Activated T-helper 1 cell treated with anti-CD3 and anti-CD28 coated beads, Interleukin-12 subunit alpha, Interleukin-12 subunit beta, Interleukin-2, Interleukin-4 antibody, amounts not matched to agents 30 ng/mL and 10 ng/mL and 1 ng/mL, durations not matched to agents 14 hours and 24 hours and 36 hours (primary cell): ENCODE data around the gene CREBZF. TPM values are rescaled to one million over a fixed set of nuclear protein-coding genes. Genes with fewer than 3 reads are reported as not detected.
"Not testable (repeated sequence)": the region's sequence is repeated elsewhere in the genome, so short reads cannot be mapped to it uniquely, and the experiment has no call there.

Experiments
- DNase-seq: peaks from one replicate; pipeline ENCODE4 v3.0.0; 2021; ENCODE audit warnings: low spot score
- H3K27ac Mint-ChIP-seq: one replicate; pipeline ENCODE4 v1.8.0; 2021; ENCODE audit warnings: mild to moderate bottlenecking, mixed read lengths
- H3K27me3 Mint-ChIP-seq: one replicate; pipeline ENCODE4 v1.8.0; 2022; ENCODE audit warnings: mild to moderate bottlenecking, moderate library complexity, mixed read lengths; ENCODE audit not compliant: insufficient read depth
- H3K36me3 Mint-ChIP-seq: one replicate; pipeline ENCODE4 v1.8.0; 2021; ENCODE audit warnings: low read depth, mixed read lengths
- H3K4me1 Mint-ChIP-seq: one replicate; pipeline ENCODE4 v1.8.0; 2021; ENCODE audit warnings: low read depth, mixed read lengths
- H3K4me3 Mint-ChIP-seq: one replicate; pipeline ENCODE4 v1.8.0; 2021; ENCODE audit warnings: mild to moderate bottlenecking, moderate library complexity, mixed read lengths
- H3K9me3 Mint-ChIP-seq: one replicate; pipeline ENCODE4 v1.8.0; 2021; ENCODE audit warnings: mixed read lengths
- intact Hi-C: fragments of 100-400 bp; cut with micrococcal nuclease; formaldehyde crosslinking; loops from one replicate; pipeline ENCODE4 v1.15.1; 2024
- total RNA-seq: library from RNA; stranded (reverse); gene quantifications from 2 replicates; pipeline ENCODE4 v1.2.3, GENCODE V29; 2022

Gene CREBZF
- total RNA-seq, 1 donor from 2014 or later = 52.0 TPM

- intact Hi-C loops = no loop called here
- Mint-ChIP-seq H3K4me3 (no peak overlapping the region), H3K9me3 (no peaks in the 10 kb centered on the region), H3K4me1 (peaks cover 9% of the 10 kb centered on the region), H3K36me3 (peaks cover 27% of the 10 kb centered on the region), H3K27me3 (no peaks in the 10 kb centered on the region), H3K27ac (no peak overlapping the region)
- no peak for DNase-seq
Observed at GRCh38 chr11:85634747-85635146, 30.2 kb downstream of the CREBZF start.

- Mint-ChIP-seq H3K27me3 (peaks cover 5% of the 10 kb centered on the region), H3K27ac (peak overlapping the region; percentile 94), H3K4me3 (peak overlapping the region; percentile 97), H3K9me3 (no peaks in the 10 kb centered on the region), H3K36me3 (peaks cover 13% of the 10 kb centered on the region), H3K4me1 (peaks cover 50% of the 10 kb centered on the region)
- intact Hi-C loops = loop anchor here (1.0 to 10.0 kb wide), 12 partner anchors 18 to 1406 kb away; partner anchors contain the start of genes EED, PICALM, SYTL2 and TMEM126A
- DNase-seq = peak; percentile 6
Observed at GRCh38 chr11:85628771-85629341, 36.1 kb downstream of the CREBZF start.

- intact Hi-C loops = loop anchor here (1.0 to 10.0 kb wide), 11 partner anchors 19 to 1407 kb away; partner anchors contain the start of genes EED, PICALM, SYTL2 and TMEM126A
- Mint-ChIP-seq H3K4me1 (peaks cover 52% of the 10 kb centered on the region), H3K36me3 (peaks cover 10% of the 10 kb centered on the region), H3K27me3 (peaks cover 6% of the 10 kb centered on the region), H3K4me3 (peak within 1 kb of the TSS; percentile 97), H3K9me3 (no peaks in the 10 kb centered on the region), H3K27ac (peak within 1 kb of the TSS; percentile 94)
- DNase-seq = peak; percentile 96
Observed at GRCh38 chr11:85627998-85628770, 36.7 kb downstream of the CREBZF start, which contains the start of gene TMEM126B. TMEM126B (plus strand) TSS chr11:85628593; CDS start chr11:85628608, 15 bp downstream.

- Mint-ChIP-seq H3K36me3 (peaks cover 7% of the 10 kb centered on the region), H3K9me3 (no peaks in the 10 kb centered on the region), H3K4me1 (peaks cover 52% of the 10 kb centered on the region), H3K27me3 (peaks cover 6% of the 10 kb centered on the region), H3K27ac (peak within 1 kb of the TSS; percentile 94), H3K4me3 (peak within 1 kb of the TSS; percentile 97)
- intact Hi-C loops = loop anchor here (5.0 to 10.0 kb wide), 2 partner anchors 965 to 1407 kb away; partner anchors contain the start of gene TMEM135
- peak; percentile 6 for DNase-seq
Observed at GRCh38 chr11:85627332-85627997, 37.5 kb downstream of the CREBZF start, which contains the start of gene DLG2. DLG2 (minus strand) TSS chr11:85627344.

DNA sequence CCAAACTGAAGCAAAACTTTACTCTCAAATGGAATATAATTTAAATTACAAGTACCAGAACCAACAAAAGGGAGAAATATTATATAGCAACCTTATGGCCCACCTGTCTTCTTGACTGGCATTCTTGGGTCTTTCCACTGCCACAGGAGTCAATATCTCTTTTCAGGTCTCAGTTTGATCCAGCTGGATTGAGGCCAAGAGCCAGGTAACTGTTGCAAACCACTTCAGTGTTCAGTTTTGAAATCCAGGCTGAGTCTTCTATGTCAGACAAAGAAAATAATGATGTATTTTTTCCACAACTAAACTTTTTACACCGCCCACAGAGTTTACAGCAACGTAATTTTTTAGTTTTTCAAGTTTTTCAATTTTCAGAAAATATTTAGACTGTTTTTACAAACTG, 38.4 kb downstream of the CREBZF start:
- Mint-ChIP-seq H3K4me3 (peak overlapping the region; percentile 46), H3K27me3 (peaks cover 6% of the 10 kb centered on the region), H3K36me3 (peaks cover 7% of the 10 kb centered on the region), H3K9me3 (no peaks in the 10 kb centered on the region), H3K4me1 (peaks cover 52% of the 10 kb centered on the region), H3K27ac (peak overlapping the region; percentile 94)
- intact Hi-C loops = loop anchor here (5.0 to 10.0 kb wide), 2 partner anchors 966 to 1408 kb away; partner anchors contain the start of gene TMEM135
- DNase-seq = no peak

DNA sequence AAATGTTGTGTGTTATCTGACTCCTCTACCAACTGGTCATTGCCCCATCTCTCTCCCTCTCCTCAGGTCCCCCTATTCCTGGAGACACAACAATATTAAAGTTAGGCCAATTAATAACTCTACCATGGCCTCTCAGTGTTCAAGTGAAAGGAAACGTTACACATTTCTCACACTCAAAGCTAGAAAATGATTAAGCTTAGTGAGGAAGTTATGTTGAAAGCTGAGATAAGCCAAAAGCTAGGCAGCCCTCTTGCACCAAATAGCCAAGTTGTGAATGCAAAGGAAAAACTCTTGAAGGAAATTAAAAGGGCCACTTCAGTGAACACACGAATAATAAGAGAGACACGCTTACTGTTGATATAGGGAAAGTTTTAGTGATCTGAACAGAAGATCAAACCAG, 44.7 kb downstream of the CREBZF start:
- Mint-ChIP-seq H3K4me3 (no peak overlapping the region), H3K27ac (no peak overlapping the region), H3K27me3 (peaks cover 8% of the 10 kb centered on the region), H3K36me3 (peaks cover 1% of the 10 kb centered on the region), H3K9me3 (no peaks in the 10 kb centered on the region), H3K4me1 (peaks cover 23% of the 10 kb centered on the region)
- no peak for DNase-seq
- intact Hi-C loops = loop anchor here (10.0 kb wide), 1 partner anchor 1415 kb away; the partner anchor contains the start of gene TMEM135

GRCh38 chr11:85619499-85619898, 45.4 kb downstream of the CREBZF start:
- H3K4me3 Mint-ChIP-seq = no peak overlapping the region

GRCh38 chr11:85611643-85612042, 53.3 kb downstream of the CREBZF start:
- DNase-seq, intact Hi-C loops, H3K27me3 Mint-ChIP-seq, H3K27ac Mint-ChIP-seq, H3K4me3 Mint-ChIP-seq, H3K4me1 Mint-ChIP-seq, H3K36me3 Mint-ChIP-seq, H3K9me3 Mint-ChIP-seq: not testable (repeated sequence)

More at GRCh38 chr11:85619499-85619898, 45.4 kb downstream of the CREBZF start:
- Mint-ChIP-seq H3K4me1 (peaks cover 19% of the 10 kb centered on the region), H3K9me3 (no peaks in the 10 kb centered on the region), H3K36me3 (no peaks in the 10 kb centered on the region), H3K27ac (no peak overlapping the region), H3K27me3 (peaks cover 7% of the 10 kb centered on the region)
- intact Hi-C loops = no loop called here
- DNase-seq = no peak

Other genes starting within 250 kb of the CREBZF start
- gene DLG2, start 37.8 kb downstream of the CREBZF start, total RNA-seq = 1.2 and 2.1 TPM in 2 replicates
- 52.5 and 57.2 TPM in 2 replicates for gene TMEM126B, start 36.5 kb downstream of the CREBZF start, total RNA-seq
- gene TMEM126A, start 17.2 kb downstream of the CREBZF start, total RNA-seq = 46.0 and 47.7 TPM in 2 replicates
- gene CCDC89, start 21.1 kb upstream of the CREBZF start, total RNA-seq = 0.39 and 0.62 TPM in 2 replicates
- gene SYTL2, start 146.0 kb upstream of the CREBZF start, total RNA-seq = 37.1 and 38.7 TPM in 2 replicates
- not detected in 2 replicates for gene CCDC83, start 190.3 kb upstream of the CREBZF start, total RNA-seq